Activated naive CD4-positive, alpha-beta T cell treated with anti-CD3 and anti-CD28 coated beads, Interleukin-2, amount 50 U/mL, for 16 hours (primary cell): ENCODE measurements around the gene ADO.
"Not testable (repeated sequence)": the region's sequence is repeated elsewhere in the genome, so short reads cannot be mapped to it uniquely, and the experiment has no call there.

Experiments
- DNase-seq: peaks from one replicate; pipeline ENCODE4 v3.0.0-alpha.2; 2020

ADO gene

GRCh38 chr10:62804356-62805230 is at the start of gene ADO:
Gene ADO (plus strand): TSS chr10:62804720. CDS start chr10:62805060, 340 bp downstream.
- peak; percentile 85 for DNase-seq

- DNase-seq, result no peak
Observed at GRCh38 chr10:62754963-62755362, 49.6 kb upstream of the ADO start.

- no peak for DNase-seq
Observed at GRCh38 chr10:62755662-62756653, 48.6 kb upstream of the ADO start.

- no peak for DNase-seq
Observed at GRCh38 chr10:62759599-62760175, 44.8 kb upstream of the ADO start.

- DNase-seq, result no peak
Observed at GRCh38 chr10:62760401-62760800, 44.1 kb upstream of the ADO start.

GRCh38 chr10:62761115-62761514 is 43.4 kb upstream of the ADO start:
- peak; percentile 41 for DNase-seq

GRCh38 chr10:62763155-62763554 is 41.4 kb upstream of the ADO start:
- DNase-seq, result no peak

- no peak for DNase-seq
Observed at GRCh38 chr10:62764011-62764410, 40.5 kb upstream of the ADO start.

- DNase-seq, result no peak
Observed at GRCh38 chr10:62765726-62766125, 38.8 kb upstream of the ADO start.

GRCh38 chr10:62766386-62766785 is 38.1 kb upstream of the ADO start:
- no peak for DNase-seq

GRCh38 chr10:62769574-62770242 is 34.8 kb upstream of the ADO start:
- no peak for DNase-seq

- no peak for DNase-seq
Observed at GRCh38 chr10:62772186-62772974, 32.1 kb upstream of the ADO start.

GRCh38 chr10:62778125-62778524 is 26.4 kb upstream of the ADO start:
- DNase-seq, result no peak

GRCh38 chr10:62779487-62780248 is 24.9 kb upstream of the ADO start:
- DNase-seq, result peak; percentile 91

- not testable (repeated sequence) for DNase-seq
Observed at GRCh38 chr10:62784537-62784936, 20.0 kb upstream of the ADO start.

- not testable (repeated sequence) for DNase-seq
Observed at GRCh38 chr10:62788285-62788684, 16.2 kb upstream of the ADO start.

- no peak for DNase-seq
Observed at GRCh38 chr10:62788861-62789467, 15.6 kb upstream of the ADO start.

GRCh38 chr10:62790019-62790555 is 14.4 kb upstream of the ADO start:
- no peak for DNase-seq

GRCh38 chr10:62790571-62790970 is 13.9 kb upstream of the ADO start:
- no peak for DNase-seq

- no peak for DNase-seq
Observed at GRCh38 chr10:62792261-62792660, 12.3 kb upstream of the ADO start.
